ENCODE results near the gene RICTOR. TPM values are rescaled to one million over a fixed set of nuclear protein-coding genes. Genes with fewer than 3 reads are reported as not detected.

Gene RICTOR
- total and polyA plus RNA-seq, 9 of the 15 experiments (the other 6 are each of a cell fraction or from before 2014, with no cell fraction given): 13.9 to 46.6 (median 22.6) TPM

GRCh38 chr5:39076757-39077728 lies 2.8 kb upstream of the RICTOR start (continued):
- TF ChIP-seq ZBTB40 (IDR thresholded peaks at IDR 0.05): peak; percentile 9; the same call in 1 of the 2 replicates
- TF ChIP-seq ZBTB40 (CRISPR knock-in tag; IDR thresholded peaks at IDR 0.05): no peak
- no peak for TF ChIP-seq CREB1 (IDR thresholded peaks at IDR 0.05)
- no peak for TF ChIP-seq CREB1 (CRISPR knock-in tag; IDR thresholded peaks at IDR 0.05)
- TF ChIP-seq GABPA (tag; conservative IDR thresholded peaks at IDR 0.05; ENCODE audit: low read depth): 0 out of 2 replicates have a peak, but pooled peaks have one; percentile 11
- TF ChIP-seq CEBPG (CRISPR knock-in tag; IDR thresholded peaks at IDR 0.05): no peak
- no peak for TF ChIP-seq CEBPG (tag; conservative IDR thresholded peaks at IDR 0.05 in 1 of 2, IDR thresholded peaks at IDR 0.05 in 1 of 2)
- TF ChIP-seq RREB1 (CRISPR knock-in tag; IDR thresholded peaks at IDR 0.05): no peak
- no peak for TF ChIP-seq THRA (IDR thresholded peaks at IDR 0.05)
- TF ChIP-seq TAL1 (IDR thresholded peaks at IDR 0.05): no peak
